Islet of Langerhans (tissue), 1 donor: Measurements from ENCODE around the gene AQP3.
"Not testable (repeated sequence)": the region's sequence is repeated elsewhere in the genome, so short reads cannot be mapped to it uniquely, and the experiment has no call there.

Source experiments
- FAIRE-seq: peaks from one replicate; lab custom pipeline; 2011; peaks lifted over from hg19 to GRCh38; lab: Jason Lieb, UNC

Gene AQP3

GRCh38 chr9:33446946-33447798 is at the start of gene AQP3:
Gene AQP3 (minus strand): TSS chr9:33447593. CDS start chr9:33447530, 63 bp downstream.
- no peak for FAIRE-seq

- not testable (repeated sequence) for FAIRE-seq
Measured at GRCh38 chr9:33493819-33494218, 46.4 kb upstream of the AQP3 start.

- FAIRE-seq: no peak
Measured at GRCh38 chr9:33489066-33489465, 41.7 kb upstream of the AQP3 start.

- FAIRE-seq: not testable (repeated sequence)
Measured at GRCh38 chr9:33485312-33485711, 37.9 kb upstream of the AQP3 start.

- FAIRE-seq: no peak
Measured at GRCh38 chr9:33480976-33481375, 33.6 kb upstream of the AQP3 start.

GRCh38 chr9:33480106-33480505 is 32.7 kb upstream of the AQP3 start:
- FAIRE-seq: no peak

GRCh38 chr9:33476503-33476902 is 29.1 kb upstream of the AQP3 start:
- no peak for FAIRE-seq

GRCh38 chr9:33475357-33475756 is 28.0 kb upstream of the AQP3 start:
- FAIRE-seq: no peak

- FAIRE-seq: peak; percentile 96
Measured at GRCh38 chr9:33473643-33474352, 26.4 kb upstream of the AQP3 start, which contains the start of gene NOL6. Gene NOL6 (minus strand): TSS chr9:33473924. CDS start chr9:33473842, 82 bp downstream.

GRCh38 chr9:33472881-33473615 is 25.7 kb upstream of the AQP3 start:
- FAIRE-seq: no peak

GRCh38 chr9:33472171-33472880 is 24.9 kb upstream of the AQP3 start:
- no peak for FAIRE-seq

- no peak for FAIRE-seq
Measured at GRCh38 chr9:33471361-33471760, 24.0 kb upstream of the AQP3 start.

- FAIRE-seq: no peak
Measured at GRCh38 chr9:33469891-33470290, 22.5 kb upstream of the AQP3 start.

GRCh38 chr9:33468797-33469621 is 21.6 kb upstream of the AQP3 start:
- no peak for FAIRE-seq

GRCh38 chr9:33468215-33468730 is 20.9 kb upstream of the AQP3 start:
- FAIRE-seq: no peak

GRCh38 chr9:33467526-33467925 is 20.1 kb upstream of the AQP3 start:
- no peak for FAIRE-seq

- no peak for FAIRE-seq
Measured at GRCh38 chr9:33466565-33467495, 19.4 kb upstream of the AQP3 start.

- FAIRE-seq: no peak
Measured at GRCh38 chr9:33465596-33466564, 18.5 kb upstream of the AQP3 start.

- FAIRE-seq: no peak
Measured at GRCh38 chr9:33465096-33465495, 17.7 kb upstream of the AQP3 start.
